GM19324 (cell line): Measurements from ENCODE around the gene ZNF501.
A peak's percentile ranks its signal among the peaks of the same experiment; 100 is the strongest.

Experiments used
- ATAC-seq: cut with Tn5 transposase; IDR thresholded peaks from one replicate; pipeline ENCODE4 v1.9.1; 2021; ENCODE audit warnings: mild to moderate bottlenecking, moderate library complexity; ENCODE audit not compliant: unreplicated experiment, low FRiP score

ZNF501 gene

DNA sequence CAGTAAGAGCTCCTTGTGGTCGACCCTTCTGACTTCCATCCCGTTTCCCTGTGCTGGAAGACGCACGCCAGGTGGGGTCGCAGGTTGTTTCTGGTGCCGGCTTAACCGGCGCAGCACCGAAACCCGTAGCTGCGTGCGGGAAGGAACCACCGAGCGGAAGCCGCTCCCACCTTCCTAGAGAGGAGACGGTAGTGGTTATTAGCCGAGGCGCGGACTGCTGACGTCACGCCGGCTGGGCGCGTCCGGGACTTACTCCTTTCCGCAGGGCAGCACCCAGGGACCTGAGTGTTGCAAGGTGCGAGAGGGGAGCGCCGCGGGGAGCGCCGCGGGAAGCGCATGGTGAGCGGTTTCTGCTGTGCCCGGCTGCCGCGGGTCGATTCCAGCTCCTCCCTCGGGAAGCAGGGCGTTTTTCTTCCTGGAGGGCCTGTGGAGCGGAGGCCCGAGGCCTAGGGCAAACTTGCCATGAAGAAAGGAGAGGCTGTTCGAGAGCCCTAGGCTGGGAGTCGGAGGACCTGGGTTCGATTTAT lies at the start of gene ZNF501:
TSS of gene ZNF501 (plus strand) at position 252 of the 527 bp plus-strand sequence. CDS start 4,787 bp downstream, outside the sequence.
- peak; percentile 60 for ATAC-seq

DNA sequence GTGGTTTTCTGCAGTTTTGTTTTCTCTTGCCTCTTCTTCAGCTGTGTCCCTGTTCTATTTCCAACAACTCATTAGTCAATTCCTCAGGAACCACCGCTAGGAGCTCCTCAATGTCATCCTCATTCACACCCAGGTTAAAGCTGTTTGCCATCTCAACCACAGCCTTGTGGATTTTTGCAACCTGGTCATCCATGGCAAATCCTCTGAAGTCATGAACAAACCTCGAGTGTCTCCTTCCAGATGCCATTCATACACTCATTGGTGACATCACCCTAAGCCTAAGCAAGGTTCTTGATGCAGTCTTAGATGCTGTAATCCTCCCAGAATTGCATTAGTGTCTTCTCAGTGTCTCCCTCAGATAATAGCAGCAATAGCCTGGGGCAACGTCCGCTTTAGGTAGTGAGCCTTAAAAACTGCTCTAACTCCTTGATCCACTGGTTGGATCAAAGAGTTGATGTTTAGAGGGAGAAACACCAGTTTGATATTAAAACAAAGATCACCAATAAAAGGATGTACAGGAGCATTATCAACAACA lies 48.4 kb upstream of the ZNF501 start:
- ATAC-seq = no peak

DNA sequence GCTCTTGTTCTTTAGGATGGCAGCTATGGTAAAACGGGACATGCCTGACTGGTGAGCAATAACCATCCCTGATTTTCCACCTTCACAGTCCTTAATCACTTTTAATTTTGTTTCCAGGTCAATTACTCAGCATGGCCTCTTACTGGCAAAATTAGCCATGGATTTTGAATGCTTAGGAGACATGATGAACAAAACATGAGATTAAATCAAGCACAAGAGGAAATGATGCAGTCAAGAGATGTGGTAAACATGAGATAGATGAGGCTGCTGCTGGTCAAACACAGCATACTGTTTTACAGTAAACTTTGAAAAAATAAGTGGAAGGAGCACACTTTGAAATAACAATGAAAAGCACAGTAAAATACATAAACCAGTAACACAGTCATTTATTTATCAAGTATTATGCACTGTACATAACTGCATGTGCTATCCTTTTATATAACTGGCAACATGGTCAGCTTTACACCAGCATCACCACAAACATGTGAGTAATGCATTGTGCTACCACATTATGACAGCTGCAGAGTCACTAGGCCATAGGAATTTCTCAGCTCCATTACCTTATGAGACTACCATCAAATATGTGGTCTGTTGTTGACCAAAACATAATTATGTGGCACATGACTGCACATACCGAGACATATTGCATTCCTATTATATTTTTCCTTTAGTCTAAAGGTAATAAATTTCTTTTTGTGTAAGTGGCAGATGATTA lies 47.1 kb upstream of the ZNF501 start:
- no peak for ATAC-seq

DNA sequence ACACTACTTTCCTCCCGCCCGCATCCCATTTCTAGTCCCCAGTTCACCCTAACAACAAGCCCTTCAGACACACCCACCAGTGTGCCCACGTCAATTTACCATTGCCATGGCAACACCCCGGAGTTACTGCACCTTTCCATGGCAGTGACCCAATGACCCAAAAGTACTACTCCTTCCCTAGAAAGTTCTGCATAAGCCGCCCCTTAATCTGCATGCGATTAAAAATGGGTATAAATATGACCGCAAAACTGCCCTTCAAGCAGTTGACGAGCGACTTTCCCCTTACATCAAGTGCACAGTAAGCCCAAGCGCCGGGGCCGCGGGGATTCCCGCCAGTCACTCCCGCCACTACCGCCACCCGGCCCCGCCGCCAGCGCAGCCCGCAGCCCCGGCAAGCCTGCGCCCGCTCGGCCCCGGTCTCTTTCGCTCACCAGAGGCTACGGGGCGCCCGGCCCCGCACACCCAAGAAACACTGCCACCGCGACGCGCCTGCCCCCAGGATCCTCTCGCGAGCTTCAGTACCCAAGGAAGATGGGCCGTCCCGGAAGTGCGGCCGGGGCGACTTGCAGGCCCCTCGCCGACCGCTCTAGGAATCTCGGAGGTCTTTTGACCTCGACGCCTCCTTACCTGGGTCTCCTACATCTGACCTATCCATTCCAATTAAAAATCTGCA lies 44.2 kb upstream of the ZNF501 start:
- ATAC-seq = peak; percentile 60

DNA sequence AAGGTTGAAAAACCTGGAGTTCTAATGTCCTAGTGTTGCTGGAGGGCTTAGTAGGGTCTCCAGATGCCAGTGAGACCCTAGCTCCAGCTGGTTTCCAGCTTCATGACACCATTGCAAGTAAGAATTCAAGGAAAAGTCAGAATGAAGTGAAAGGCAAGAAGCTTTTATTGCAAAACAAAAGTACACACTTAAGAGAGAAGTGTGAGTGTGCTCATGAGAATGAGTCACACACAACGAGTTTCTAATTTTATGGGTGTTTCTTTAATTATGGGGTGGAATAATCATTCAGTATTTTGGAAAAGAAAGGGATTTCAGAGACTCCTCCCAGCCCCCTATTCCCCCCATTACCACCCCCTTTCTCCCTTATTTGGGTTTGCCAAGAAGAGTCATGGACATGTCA lies 41.5 kb upstream of the ZNF501 start:
- no peak for ATAC-seq

DNA sequence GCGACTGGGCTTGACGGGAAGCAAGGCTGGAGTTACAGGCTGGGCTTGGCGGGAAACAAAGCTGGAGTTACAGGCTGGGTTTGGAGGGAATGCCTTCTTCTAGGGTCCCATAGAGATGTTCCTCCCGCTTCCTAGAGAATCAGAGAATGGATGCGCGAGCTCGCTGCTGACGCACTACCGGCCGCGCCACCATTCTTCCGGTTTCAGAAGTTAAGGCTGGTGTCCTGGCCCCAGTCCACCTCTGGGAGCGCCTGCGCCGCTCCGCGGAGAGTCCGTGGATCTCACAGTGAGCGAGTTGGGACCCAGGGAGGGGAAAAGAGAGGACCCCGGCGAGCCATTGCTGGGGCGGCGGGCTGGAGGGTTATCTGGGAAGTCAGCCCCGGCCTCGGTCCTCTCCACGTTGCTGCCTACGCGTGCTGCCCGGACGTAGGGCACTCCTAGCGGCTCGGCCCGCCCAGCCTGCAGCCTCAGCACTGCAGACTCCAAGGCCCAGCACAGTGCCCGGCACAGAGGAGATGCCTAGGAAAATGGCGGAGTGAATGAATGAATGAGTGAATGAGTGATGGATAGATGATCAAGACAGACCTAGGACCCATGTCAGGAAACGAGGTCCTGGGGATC lies 16.9 kb upstream of the ZNF501 start, which contains the start of gene ZNF502:
TSS of gene ZNF502 (plus strand) at position 206 of the 621 bp plus-strand sequence. CDS start 7,602 bp downstream, outside the sequence.
- no peak for ATAC-seq

DNA sequence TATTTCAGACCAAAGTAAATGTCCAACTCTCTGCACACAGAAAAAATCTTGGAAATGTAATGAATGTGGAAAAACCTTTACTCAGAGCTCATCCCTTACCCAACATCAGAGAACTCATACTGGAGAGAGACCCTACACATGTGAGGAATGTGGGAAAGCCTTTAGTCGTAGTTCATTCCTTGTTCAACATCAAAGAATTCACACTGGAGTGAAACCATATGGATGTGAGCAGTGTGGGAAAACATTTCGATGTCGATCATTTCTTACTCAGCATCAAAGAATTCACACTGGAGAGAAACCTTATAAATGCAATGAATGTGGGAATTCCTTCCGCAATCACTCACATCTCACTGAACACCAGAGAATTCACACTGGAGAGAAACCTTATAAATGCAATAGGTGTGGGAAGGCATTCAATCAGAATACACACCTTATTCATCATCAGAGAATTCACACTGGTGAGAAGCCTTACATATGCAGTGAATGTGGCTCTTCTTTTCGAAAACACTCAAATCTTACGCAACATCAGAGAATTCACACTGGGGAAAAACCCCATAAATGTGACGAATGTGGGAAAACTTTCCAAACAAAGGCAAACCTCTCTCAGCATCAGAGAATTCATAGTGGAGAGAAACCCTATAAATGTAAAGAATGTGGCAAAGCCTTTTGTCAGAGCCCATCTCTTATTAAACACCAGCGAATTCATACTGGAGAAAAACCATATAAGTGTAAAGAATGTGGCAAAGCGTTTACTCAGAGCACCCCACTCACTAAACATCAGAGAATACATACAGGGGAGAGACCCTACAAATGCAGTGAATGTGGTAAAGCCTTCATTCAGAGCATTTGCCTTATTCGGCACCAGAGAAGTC lies 8.0 kb upstream of the ZNF501 start:
- ATAC-seq = no peak

DNA sequence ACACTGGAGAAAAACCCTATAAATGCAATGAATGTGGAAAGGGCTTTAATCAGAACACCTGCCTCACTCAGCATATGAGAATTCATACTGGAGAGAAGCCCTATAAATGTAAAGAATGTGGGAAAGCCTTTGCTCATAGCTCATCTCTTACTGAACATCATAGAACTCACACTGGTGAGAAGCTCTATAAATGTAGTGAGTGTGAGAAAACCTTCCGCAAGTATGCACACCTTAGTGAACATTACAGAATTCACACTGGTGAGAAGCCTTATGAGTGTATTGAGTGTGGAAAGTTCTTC lies 7.4 kb upstream of the ZNF501 start:
- ATAC-seq = no peak

DNA sequence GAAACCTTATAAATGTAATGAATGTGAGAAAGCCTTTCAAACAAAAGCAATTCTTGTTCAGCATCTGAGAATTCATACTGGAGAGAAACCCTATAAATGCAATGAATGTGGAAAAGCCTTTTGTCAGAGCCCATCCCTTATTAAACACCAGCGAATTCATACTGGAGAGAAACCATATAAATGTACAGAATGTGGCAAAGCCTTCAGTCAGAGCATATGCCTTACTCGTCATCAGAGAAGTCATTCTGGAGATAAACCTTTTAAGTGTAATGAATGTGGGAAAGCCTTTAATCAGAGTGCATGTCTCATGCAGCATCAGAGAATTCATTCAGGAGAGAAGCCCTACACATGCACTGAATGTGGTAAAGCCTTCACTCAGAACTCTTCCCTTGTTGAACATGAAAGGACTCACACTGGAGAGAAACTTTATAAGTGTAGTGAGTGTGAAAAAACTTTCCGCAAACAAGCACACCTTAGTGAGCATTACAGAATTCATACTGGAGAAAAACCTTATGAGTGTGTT lies 5.3 kb downstream of the ZNF501 start:
- no peak for ATAC-seq

DNA sequence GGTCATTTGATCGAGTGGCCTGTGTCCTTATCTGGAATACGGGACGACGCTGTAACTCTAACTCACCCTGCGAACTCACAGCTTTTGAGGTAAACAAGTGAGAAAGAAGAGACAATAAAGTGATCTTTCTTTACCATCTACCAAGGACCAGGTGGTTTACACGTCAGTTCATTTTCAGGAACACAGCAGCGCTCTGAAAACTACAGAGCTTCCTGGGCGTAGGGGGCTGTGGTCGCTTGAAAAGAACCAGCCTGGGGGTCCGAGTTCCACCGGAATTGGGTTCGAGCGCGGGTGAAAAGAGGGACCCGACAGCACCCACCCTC lies 31.6 kb downstream of the ZNF501 start:
- ATAC-seq = no peak

DNA sequence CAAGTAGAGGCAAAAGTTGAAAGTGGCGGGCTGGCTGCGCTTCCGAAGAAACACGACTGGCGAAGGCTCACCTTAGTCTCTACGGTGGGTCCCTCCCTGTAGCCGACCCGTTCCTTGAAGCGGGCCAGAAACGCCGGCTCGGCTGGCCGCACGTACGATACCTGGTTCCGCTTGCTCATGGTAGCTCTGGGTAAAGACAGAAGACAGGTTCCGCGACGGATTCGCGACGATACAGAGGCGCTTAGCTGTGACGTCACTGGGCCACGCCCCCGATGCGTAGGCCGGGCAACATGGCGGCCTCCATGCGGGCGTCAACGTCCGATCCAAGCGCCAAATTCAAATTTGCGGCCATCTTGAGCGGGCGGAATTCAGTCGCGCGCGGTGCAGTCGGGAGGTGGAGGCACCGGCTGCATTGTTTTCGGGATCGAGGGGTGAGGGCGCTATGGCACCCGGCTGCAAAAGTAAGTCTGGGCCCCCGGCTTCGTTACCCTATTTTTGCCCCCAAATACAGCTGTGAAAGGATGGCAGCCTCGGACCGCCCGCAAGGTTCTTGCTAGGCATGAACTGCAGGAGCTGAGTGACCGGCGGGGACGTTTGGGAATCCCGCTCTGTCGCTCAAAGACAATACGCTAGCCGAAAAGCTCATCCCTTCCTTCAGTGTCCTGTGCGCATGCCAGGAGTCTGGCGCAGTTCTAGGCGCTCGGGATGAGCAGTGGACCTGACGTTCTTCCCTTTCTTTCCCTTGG lies 32.2 kb downstream of the ZNF501 start, which contains the start of the genes KIAA1143 and KIF15:
TSS of gene KIAA1143 (minus strand) at position 196 of the 746 bp plus-strand sequence. CDS start at position 179, 17 bp downstream.
TSS of gene KIF15 (plus strand) at position 371 of the 746 bp plus-strand sequence. CDS start at position 443, 72 bp downstream.
- ATAC-seq = peak; percentile 96

DNA sequence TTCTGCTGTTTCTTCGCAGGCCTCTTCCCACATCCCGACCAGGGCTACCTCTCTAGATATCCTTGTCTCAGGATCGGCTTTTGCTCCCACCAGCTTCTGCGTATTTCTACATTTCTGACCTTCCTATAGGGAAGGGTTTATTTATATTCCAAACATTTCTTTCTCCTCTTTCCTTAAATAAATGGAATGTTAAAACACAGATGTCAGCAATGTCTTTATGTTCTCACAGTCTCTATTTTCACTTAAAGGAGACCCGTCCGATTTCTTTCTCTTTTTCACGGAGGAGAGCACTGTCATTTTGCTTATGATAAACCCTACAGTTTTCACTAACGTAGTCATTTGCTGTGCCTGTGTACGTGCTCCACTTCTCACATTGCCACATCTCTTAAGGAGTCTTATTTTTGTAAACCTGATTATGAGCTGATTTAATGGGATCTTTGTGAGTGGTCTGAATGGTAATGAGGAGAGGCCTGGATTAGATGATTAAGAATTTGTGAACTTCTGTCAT lies 32.8 kb downstream of the ZNF501 start:
- ATAC-seq = no peak

DNA sequence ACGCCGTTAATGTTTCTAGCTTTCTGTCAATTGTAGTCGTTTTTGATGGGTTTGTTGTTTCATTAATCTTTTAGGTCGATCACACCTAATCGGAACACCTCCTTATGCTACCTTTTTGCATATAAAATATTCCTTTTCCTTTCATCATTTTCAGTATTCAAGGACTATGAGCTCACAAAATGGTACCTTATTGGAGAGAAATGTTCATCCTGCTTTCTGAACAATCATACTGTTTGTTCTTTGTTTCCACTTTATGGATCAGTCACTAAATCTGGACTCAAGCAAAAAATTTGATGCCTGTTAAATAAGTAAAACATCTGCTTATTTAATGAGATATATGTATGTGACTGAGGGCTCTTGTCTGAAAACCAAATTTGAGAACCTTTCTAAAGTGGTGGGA lies 33.3 kb downstream of the ZNF501 start:
- no peak for ATAC-seq

DNA sequence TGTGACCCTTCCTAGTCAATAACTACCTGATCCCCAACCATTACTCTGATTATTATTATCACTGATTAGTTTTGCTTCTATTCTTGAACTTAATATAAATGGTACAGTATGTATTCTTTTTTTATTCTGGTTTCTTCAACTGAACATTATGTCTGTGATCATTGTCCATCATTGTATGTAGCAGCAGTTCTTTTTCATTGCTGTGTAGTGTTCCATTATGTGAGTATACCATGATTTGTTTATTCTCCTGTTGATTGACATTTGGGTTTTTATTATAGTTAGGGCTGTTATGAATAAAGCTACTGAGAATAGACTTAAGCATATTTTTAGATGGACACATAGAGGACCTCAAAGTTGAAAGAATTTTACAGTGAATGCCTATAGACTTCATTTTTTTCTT lies 34.8 kb downstream of the ZNF501 start:
- no peak for ATAC-seq

DNA sequence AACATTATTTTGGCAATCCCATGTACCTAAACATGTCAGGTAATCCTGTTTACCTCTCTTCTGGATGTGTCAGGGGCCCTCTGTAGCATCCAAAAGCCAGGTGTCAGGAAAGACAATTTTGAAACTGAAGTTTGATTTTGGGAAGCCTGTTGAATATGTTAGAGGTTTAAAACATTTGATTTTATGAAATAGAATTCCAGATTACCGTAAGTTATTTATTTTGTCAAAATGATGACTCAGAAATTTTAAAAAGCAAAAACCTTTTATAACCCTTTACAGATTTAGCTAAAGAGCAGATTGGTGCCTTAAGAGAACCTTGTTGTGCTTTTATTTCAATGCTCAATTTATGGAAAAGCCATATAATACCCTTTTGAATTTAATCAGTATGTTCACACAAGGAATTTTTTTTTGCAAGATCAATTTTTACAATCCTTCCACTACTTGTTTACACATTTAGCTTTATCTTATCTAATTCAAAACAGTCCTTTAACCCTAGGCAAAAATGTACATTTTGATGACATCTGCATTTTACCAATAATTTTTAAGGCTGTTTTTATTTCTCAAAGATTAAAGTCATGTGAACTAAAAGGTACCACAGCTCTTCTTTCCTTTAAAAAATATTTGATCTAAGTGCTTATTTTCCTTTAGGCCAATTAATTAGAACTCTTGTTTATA lies 42.1 kb downstream of the ZNF501 start:
- ATAC-seq = no peak

DNA sequence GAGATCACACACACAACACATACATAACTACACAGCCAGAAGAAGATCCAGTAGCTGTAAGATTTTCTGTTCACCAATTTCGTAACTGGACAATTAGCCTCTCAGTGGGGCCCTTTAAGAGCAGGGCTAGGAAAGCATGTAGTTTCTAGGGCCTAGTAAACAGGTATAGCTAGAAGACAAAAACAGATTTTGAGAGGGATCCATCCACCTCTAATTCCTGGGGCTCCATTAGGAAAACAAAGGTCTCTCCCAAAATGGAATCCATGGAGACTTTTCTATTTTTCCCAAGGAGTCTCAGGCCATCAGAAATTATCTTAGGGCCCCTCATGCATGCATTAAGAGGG lies 42.6 kb downstream of the ZNF501 start:
- no peak for ATAC-seq

DNA sequence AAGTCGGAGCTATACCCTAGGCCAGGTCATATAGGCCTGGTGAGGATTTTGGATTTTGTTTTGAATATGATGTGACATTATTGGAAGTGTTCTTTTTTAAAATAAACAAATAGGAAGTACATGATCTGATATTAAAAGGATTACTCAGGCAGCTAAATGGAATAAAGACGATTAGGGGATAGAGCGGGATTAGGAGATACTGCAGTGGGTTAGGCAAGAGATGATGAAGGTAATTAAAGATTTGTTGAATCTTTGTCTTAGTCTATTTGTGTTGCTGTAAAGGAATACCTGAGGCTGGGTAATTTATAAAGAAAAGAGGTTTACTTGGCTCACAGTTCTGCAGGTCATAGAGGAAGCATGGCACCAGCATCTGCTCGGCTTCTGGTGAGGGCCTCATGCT lies 53.5 kb downstream of the ZNF501 start:
- no peak for ATAC-seq
